Ramos (cell line): ENCODE results near the gene POSTN.

ENCODE experiments used
- in situ Hi-C: fragments of 300-500 bp; cut with MboI; formaldehyde crosslinking; loops from one replicate; pipeline ENCODE4 v1.14.3; 2022; ENCODE audit warnings: low sequenced_read_pairs; ENCODE audit not compliant: unreplicated experiment

Gene POSTN

GRCh38 chr13:37598597-37598996 lies at the start of gene POSTN:
TSS of gene POSTN (minus strand) at chr13:37598768. CDS start at chr13:37598726, 42 bp downstream.
- in situ Hi-C loops = no loop called here

GRCh38 chr13:37647031-37647650 lies 48.6 kb upstream of the POSTN start:
- in situ Hi-C loops = no loop called here

DNA sequence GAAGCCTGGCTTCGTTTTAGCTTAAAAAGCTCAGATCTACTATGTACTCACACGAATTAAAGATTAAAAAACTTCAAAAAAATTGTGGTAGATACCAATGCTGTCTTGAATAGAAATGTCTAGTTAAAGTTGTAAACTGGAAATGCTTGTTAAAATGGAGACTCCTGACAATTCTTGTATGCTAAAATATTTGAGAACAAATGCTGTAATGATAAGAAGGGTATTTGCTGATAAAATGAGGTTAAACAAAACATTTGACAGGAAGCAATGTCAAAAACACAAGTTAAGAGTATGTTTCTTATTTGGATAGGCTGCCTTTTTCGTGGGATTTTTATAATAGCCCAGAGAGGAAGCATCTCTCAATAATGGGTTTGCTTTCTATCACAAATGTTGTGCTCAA lies 48.0 kb upstream of the POSTN start:
- in situ Hi-C loops = no loop called here

GRCh38 chr13:37645181-37645740 lies 46.7 kb upstream of the POSTN start:
- in situ Hi-C loops = no loop called here

- in situ Hi-C loops = no loop called here
Measured at GRCh38 chr13:37641391-37641790, 42.8 kb upstream of the POSTN start.

DNA sequence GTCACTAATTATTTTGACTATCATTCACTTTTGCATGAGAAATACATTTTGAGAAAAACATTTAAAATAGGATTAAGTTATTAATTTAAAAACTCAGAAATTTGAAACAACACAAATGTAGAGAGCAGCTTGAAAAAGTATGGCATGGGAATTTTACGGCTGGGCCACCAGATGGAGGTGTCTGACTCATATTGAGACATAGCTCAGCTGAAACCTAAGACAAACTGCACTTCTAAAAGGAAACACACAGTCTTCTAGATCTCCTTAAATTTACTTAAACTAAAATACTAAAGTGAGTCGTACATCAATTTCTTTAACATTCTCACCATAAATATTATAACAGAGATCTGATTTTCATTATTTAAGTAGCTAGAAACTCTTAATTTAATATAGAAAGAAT lies 41.9 kb upstream of the POSTN start:
- in situ Hi-C loops = no loop called here

DNA sequence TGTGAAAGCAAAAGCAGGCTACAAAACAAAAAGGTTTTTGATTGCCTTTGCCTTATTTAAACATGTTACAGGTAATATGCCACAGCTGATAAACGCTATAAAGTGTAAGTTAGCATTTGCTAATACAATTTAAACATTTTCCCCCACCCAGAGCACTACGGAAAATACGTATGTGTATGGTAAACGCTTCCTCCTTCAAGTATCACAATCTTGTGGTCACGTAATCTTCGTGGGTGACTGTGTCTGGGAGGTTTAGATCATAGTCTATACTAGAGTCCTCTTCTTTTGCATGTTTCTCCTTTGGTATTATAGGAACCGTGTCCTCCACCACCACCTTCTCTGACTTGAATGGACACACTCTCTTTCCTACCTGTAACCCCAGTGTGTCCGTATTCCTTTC lies 38.1 kb upstream of the POSTN start:
- in situ Hi-C loops = no loop called here

DNA sequence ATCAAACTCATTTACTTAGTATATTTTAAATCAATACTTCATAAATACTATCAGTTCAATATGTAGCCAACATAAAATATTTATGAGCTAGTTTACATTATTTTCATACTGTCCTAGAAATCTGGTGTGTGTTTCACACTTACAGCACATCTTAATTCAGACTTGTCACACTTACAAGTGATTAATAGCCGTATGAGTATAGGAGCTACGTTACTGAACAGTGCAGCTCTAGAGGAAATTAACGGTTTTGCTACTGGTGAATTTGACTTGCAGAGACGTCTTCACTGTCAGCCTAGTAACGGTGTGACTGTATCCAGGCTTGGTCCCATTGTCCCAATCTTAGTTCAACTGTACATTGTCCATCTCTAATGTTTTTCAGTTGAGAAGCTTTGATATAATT lies 33.7 kb upstream of the POSTN start:
- in situ Hi-C loops = no loop called here

DNA sequence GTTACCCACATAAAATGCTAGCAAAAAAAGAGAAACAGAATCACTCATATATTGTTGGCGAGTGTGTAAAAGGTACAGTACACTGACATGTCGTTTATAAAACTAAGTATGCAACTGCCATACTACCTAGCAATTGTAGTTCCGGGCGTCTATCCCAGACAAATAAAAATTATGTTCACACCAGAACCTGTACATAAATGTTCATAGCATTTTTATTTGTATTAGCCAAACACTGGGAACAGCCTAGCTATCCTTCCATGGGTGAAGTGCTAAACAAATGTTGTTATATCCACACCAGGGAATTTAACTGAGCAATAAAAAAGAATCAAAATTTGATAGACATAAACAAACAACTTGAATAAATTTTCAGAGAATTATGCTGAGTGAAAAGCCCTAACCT lies 28.9 kb upstream of the POSTN start:
- in situ Hi-C loops = no loop called here

GRCh38 chr13:37621811-37622361 lies 23.3 kb upstream of the POSTN start:
- in situ Hi-C loops = no loop called here

DNA sequence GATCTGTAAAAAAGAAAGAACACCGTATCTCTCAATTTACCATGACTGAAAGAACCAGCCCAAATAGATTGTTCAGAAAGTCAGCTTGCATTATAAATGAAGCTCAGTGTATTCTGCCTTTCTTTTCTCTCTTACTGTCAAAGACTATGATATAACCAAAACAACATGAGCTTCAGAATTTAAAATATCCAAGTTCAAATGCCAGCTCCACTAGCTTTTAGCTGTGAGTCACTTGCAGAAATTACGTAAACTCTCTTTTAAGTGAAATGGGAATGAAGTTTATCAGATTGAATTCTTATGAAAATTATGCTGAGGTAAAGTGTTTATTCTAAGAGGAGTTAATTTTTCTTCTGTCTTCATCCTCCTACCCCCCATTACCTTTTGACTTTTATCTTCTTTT lies 20.0 kb upstream of the POSTN start:
- in situ Hi-C loops = no loop called here

- in situ Hi-C loops = no loop called here
Measured at GRCh38 chr13:37617173-37617572, 18.6 kb upstream of the POSTN start.

GRCh38 chr13:37616131-37616530 lies 17.6 kb upstream of the POSTN start:
- in situ Hi-C loops = no loop called here

DNA sequence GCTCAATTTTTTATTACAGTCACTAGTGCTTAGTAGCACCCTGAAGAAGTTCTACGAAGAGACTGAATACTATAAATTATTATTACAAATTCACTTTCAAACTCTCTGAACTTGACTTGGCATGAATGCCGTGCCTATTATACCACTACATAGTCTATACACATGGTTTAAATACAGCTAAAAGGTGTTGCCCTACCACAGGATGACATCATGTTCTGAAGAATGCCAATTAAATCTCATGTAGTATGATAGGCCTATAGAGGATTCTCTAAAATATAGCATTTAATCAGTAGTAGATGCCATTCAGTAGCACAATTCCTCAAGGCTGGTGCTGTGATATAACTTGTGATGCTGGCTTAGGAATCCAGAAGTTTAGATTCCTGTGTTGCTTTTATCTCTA lies 16.7 kb upstream of the POSTN start:
- in situ Hi-C loops = no loop called here

DNA sequence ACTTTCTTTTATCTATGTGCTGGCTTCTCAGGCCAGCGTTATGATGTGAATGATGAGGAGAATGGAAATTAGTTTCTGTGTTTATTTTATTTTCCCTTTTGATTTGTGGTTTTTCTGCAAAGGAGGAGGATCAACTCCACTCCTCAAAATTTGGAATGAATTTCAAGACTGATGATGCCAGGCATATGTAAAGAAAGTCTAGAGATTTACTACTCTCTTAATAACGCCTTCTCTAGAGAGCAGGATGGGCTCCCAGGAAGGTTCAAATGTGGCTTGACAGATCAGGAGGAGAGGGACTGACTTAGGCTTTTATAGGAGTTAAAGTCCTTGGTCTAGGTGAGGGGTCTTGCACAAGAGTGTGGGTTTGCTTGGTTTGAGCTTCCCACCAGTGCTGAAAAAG lies 15.1 kb upstream of the POSTN start:
- in situ Hi-C loops = no loop called here

DNA sequence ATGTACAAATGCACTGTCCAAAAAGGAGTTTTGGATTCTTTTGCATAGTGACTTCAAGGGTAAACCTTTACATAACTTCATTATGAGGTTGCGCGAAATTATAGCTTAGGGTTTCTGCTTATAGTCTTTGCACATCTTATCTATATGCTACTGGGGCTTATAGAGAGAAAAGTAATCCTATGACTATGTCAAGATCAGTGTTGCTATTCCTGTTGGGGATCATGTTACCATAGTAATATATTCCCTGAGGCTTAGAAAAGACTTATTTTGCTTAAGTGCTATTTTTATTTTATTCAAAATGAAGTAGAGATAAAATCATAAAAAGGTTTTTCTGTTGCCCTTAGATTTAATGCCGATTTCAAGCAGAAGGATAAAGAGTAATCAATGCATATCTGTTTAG lies 14.7 kb upstream of the POSTN start:
- in situ Hi-C loops = no loop called here

DNA sequence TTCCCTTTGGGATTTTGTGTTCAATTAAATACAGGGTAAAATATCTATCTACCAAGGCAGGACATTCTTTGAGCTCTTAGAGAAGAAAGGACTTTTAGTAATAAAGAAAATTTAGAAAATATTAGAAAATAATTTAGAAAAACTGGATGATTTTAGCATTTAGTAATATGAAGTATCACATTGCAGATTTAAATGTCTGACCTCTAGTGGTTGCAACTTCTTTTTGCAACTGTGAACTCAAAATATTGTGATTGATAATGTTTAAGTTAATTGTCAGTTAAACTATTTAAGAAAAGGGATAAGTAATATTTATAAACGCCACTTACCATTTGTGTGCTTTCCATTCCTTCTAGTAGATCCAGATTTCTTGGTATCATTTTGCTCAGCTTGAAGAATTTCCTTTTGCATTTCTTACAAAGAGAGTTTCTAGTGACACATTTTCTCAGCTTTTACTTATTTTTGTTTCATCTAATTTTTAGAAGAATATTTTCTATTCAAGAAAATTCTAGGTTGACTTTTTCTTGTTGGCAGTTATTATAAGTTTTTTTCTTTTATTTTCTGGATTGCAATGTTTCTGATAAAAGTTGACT lies 10.3 kb upstream of the POSTN start:
- in situ Hi-C loops = no loop called here

GRCh38 chr13:37602733-37603381 lies 4.3 kb upstream of the POSTN start:
- in situ Hi-C loops = no loop called here

DNA sequence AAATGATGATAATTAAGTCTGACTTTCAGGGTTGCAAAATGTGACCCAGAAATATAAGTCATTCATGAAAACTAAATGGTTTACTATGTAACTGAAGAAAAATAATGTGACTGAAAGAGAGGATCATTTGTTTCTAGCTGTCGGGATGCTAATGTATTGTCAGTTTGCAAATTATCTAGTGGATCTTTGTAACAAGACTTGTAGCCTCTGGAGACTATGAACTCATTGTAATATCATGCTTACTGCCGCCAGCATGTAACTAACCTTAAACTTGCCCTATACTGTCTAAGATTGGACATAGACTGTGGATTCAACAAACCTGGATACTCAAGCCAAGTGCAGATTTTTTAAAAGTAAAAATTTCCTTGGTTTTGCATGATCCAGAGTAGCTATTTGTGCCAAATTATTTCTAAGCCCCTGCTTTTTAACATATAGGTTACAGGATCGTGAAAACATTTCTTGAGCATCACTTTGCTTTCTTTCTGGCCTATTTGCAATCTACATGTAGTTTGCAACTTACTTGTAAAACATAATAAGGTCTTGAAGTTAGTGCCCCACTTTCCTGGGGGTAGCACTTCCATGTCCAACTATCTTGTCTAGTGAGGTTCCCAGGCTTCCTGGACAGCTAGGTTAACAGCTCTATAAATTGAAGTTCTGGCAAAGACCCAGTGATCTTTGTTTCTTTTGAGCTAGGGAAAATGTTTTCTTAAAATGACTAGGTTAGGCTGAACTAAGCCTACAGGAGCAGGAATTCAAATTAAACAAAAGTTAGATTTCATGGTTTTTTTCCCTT lies 3.3 kb upstream of the POSTN start:
- in situ Hi-C loops = no loop called here

- in situ Hi-C loops = no loop called here
Measured at GRCh38 chr13:37599519-37599918, 951 bp upstream of the POSTN start.
